GM23248 (cell line): ENCODE data around the gene TBX18. TPM values are rescaled to one million over a fixed set of nuclear protein-coding genes. Genes with fewer than 3 reads are reported as not detected.

ENCODE experiments used
- DNase-seq: peaks from one replicate; pipeline ENCODE4 v3.0.0-alpha.2; 2015
- H2AFZ ChIP-seq: fragments of 200-600 bp; sonication (generic); 2 replicates; pipeline ENCODE4 v1.6.1; 2016; ENCODE audit warnings: antibody characterized with exemption
- H3F3A ChIP-seq: fragments of 200-600 bp; sonication (generic); 2 replicates; pipeline ENCODE4 v1.6.1; 2016; ENCODE audit warnings: mild to moderate bottlenecking, antibody characterized with exemption, mixed run types; ENCODE audit not compliant: insufficient read depth
- H3K27ac ChIP-seq: fragments of 200-600 bp; sonication (generic); 2 replicates; pipeline ENCODE4 v1.5.1; 2016; ENCODE audit warnings: mild to moderate bottlenecking
- H3K27me3 ChIP-seq: fragments of 200-600 bp; sonication (generic); replicated peaks from 2 replicates; pipeline ENCODE4 v1.6.1; 2016; ENCODE audit warnings: mild to moderate bottlenecking; ENCODE audit not compliant: insufficient read depth
- H3K36me3 ChIP-seq: fragments of 200-600 bp; sonication (generic); 2 replicates; pipeline ENCODE4 v1.6.1; 2016; ENCODE audit warnings: low read depth, mild to moderate bottlenecking
- H3K4me1 ChIP-seq: fragments of 200-600 bp; sonication (generic); 2 replicates; pipeline ENCODE4 v1.6.1; 2016; ENCODE audit warnings: mild to moderate bottlenecking; ENCODE audit not compliant: insufficient read depth
- H3K4me2 ChIP-seq: fragments of 200-600 bp; sonication (generic); one replicate; pipeline ENCODE4 v1.6.1; 2016; ENCODE audit warnings: mild to moderate bottlenecking; ENCODE audit not compliant: unreplicated experiment
- H3K4me3 ChIP-seq: fragments of 200-600 bp; sonication (generic); 2 replicates; pipeline ENCODE4 v1.5.1; 2016; ENCODE audit warnings: mild to moderate bottlenecking
- H3K79me2 ChIP-seq: fragments of 200-600 bp; sonication (generic); 2 replicates; pipeline ENCODE4 v1.6.1; 2016; ENCODE audit warnings: mild to moderate bottlenecking; ENCODE audit not compliant: insufficient read depth
- H3K9ac ChIP-seq: fragments of 200-600 bp; sonication (generic); 2 replicates; pipeline ENCODE4 v1.6.1; 2016; ENCODE audit warnings: mild to moderate bottlenecking
- H3K9me2 ChIP-seq: fragments of 200-600 bp; sonication (generic); 2 replicates; pipeline ENCODE4 v1.6.1; 2016; ENCODE audit warnings: mixed run types, mild to moderate bottlenecking, moderate library complexity; ENCODE audit not compliant: insufficient read depth
- H3K9me3 ChIP-seq: fragments of 200-600 bp; sonication (generic); one replicate; pipeline ENCODE4 v1.6.1; 2017; ENCODE audit warnings: low read depth
- H4K20me1 ChIP-seq: fragments of 200-600 bp; sonication (generic); 2 replicates; pipeline ENCODE4 v1.6.0; 2016; ENCODE audit not compliant: insufficient read depth
- EZH2 ChIP-seq: fragments of 200-600 bp; sonication (generic); IDR thresholded peaks from 2 replicates; pipeline ENCODE4 v1.6.1; 2018; ENCODE audit warnings: antibody characterized with exemption, mild to moderate bottlenecking; ENCODE audit not compliant: insufficient read depth, poor library complexity, severe bottlenecking
- EZH2phosphoT487 ChIP-seq: fragments of 200-600 bp; sonication (generic); IDR thresholded peaks from 2 replicates; pipeline ENCODE4 v1.6.1; 2018; ENCODE audit warnings: antibody characterized with exemption, moderate library complexity, mild to moderate bottlenecking, low read depth; ENCODE audit not compliant: insufficient read depth
- WGBS, 2 experiments: methylation state at CpG; one replicate each; pipeline ENCODE4 v1.1.6; 2015 to 2017; ENCODE audit warnings: low lambda C conversion rate in 2 of 2, low coverage in 1 of 2; ENCODE audit errors: missing lambda C conversion rate in 2 of 2; 5-methylcytosine and 5-hydroxymethylcytosine counted together
- in situ Hi-C: fragments of 300-500 bp; cut with MboI; formaldehyde crosslinking; loops from 2 replicates; pipeline ENCODE4 v1.15.0; 2020
- polyA plus RNA-seq: library from polyadenylated mRNA; unstranded; fragments of >200 nt; fragmentation: Nextera tagmentation; extraction: Ambion mirVana; gene quantifications from 2 replicates; pipeline ENCODE4 v1.2.1, GENCODE V29; 2016
- total RNA-seq: library from RNA; depleted of rRNA; stranded (reverse); fragments of >200 nt; shearing (Covaris generic); gene quantifications from 2 replicates; pipeline ENCODE4 v1.2.3, GENCODE V29; 2014

Gene TBX18
- total and polyA plus RNA-seq, 2 experiments from 2014 or later: 5.7 to 16.2 TPM

- in situ Hi-C loops: no loop called here
- no peak for DNase-seq
These were observed 106.9 kb downstream of the TBX18 start for GRCh38 chr6:84657486-84657885.

GRCh38 chr6:84657025-84657424 lies 107.4 kb downstream of the TBX18 start:
- no peaks in the 10 kb centered on the region for H3K27me3 ChIP-seq
- 92 to 98% methylated on average over 2 of the region's 2 CpGs for WGBS, 2 experiments
- H3K9me2 ChIP-seq: no peaks in the 10 kb centered on the region
- no peak overlapping the region for H3K4me2 ChIP-seq
- no peaks in the 10 kb centered on the region for H3K79me2 ChIP-seq
- H3K36me3 ChIP-seq: no peaks in the 10 kb centered on the region
- peaks cover 10% of the 10 kb centered on the region for H3F3A ChIP-seq
- H3K27ac ChIP-seq: no peak overlapping the region
- no peak overlapping the region for H2AFZ ChIP-seq
- DNase-seq: no peak
- peaks cover 21% of the 10 kb centered on the region for H3K4me1 ChIP-seq
- no peaks in the 10 kb centered on the region for H4K20me1 ChIP-seq
- H3K9me3 ChIP-seq: no peaks in the 10 kb centered on the region
- in situ Hi-C loops: no loop called here
- H3K9ac ChIP-seq: no peak overlapping the region
- TF ChIP-seq EZH2phosphoT487 (no peak), EZH2 (no peak)
- no peak overlapping the region for H3K4me3 ChIP-seq

More at GRCh38 chr6:84657486-84657885, 106.9 kb downstream of the TBX18 start:
- H3K4me2 ChIP-seq: no peak overlapping the region
- peaks cover 16% of the 10 kb centered on the region for H3K4me1 ChIP-seq
- WGBS, 2 experiments: 59 to 78% methylated on average over 2 of the region's 2 CpGs
- no peak overlapping the region for H2AFZ ChIP-seq
- H3K27ac ChIP-seq: no peak overlapping the region
- peaks cover 7% of the 10 kb centered on the region; the same call in 1 of the 2 replicates for H3F3A ChIP-seq
- TF ChIP-seq EZH2phosphoT487 (no peak), EZH2 (no peak)
- H3K9me2 ChIP-seq: no peaks in the 10 kb centered on the region
- no peaks in the 10 kb centered on the region for H3K79me2 ChIP-seq
- H4K20me1 ChIP-seq: no peaks in the 10 kb centered on the region
- no peak overlapping the region for H3K9ac ChIP-seq
- no peak overlapping the region for H3K4me3 ChIP-seq
- H3K27me3 ChIP-seq: no peaks in the 10 kb centered on the region
- H3K36me3 ChIP-seq: no peaks in the 10 kb centered on the region
- no peaks in the 10 kb centered on the region for H3K9me3 ChIP-seq

GRCh38 chr6:84653027-84653551 lies 111.3 kb downstream of the TBX18 start:
- in situ Hi-C loops: no loop called here
- Histone ChIP-seq H3K4me2 (peak overlapping the region; percentile 45), H3K79me2 (no peaks in the 10 kb centered on the region), H3K9me2 (no peaks in the 10 kb centered on the region), H3K9me3 (no peaks in the 10 kb centered on the region), H3K4me1 (peaks cover 27% of the 10 kb centered on the region), H3K4me3 (no peak overlapping the region), H3K27ac (no peak overlapping the region), H4K20me1 (no peaks in the 10 kb centered on the region), H3F3A (peaks cover 15% of the 10 kb centered on the region), H3K36me3 (no peaks in the 10 kb centered on the region), H3K27me3 (no peaks in the 10 kb centered on the region), H3K9ac (no peak overlapping the region), H2AFZ (no peak overlapping the region)
- TF ChIP-seq EZH2 (no peak), EZH2phosphoT487 (no peak)
- no peak for DNase-seq
- 75 to 81% methylated on average over 3 of the region's 3 CpGs for WGBS, 2 experiments

- Histone ChIP-seq H3K4me3 (0 out of 2 replicates have a peak overlapping the region, but pooled peaks have one; percentile 14), H3K36me3 (no peaks in the 10 kb centered on the region), H3K4me1 (peaks cover 27% of the 10 kb centered on the region), H3F3A (peaks cover 15% of the 10 kb centered on the region), H3K79me2 (no peaks in the 10 kb centered on the region), H2AFZ (no peak overlapping the region), H3K9me2 (no peaks in the 10 kb centered on the region), H3K27me3 (no peaks in the 10 kb centered on the region), H3K9ac (no peak overlapping the region), H3K4me2 (peak overlapping the region; percentile 45), H3K9me3 (no peaks in the 10 kb centered on the region), H3K27ac (no peak overlapping the region), H4K20me1 (no peaks in the 10 kb centered on the region)
- TF ChIP-seq EZH2: no peak
- in situ Hi-C loops: no loop called here
- peak; percentile 80 for DNase-seq
- WGBS, 2 experiments: 28 to 34% methylated on average over 3 of the region's 3 CpGs
These were observed 111.9 kb downstream of the TBX18 start for GRCh38 chr6:84652356-84653026.
